HCT116 (cell line): ENCODE measurements around the gene PPP1R37. TPM values are rescaled to one million over a fixed set of nuclear protein-coding genes. Genes with fewer than 3 reads are reported as not detected.

Source experiments
- ATAC-seq: fragments of 200-7000 bp; cut with Tn5 transposase; 2 replicates; pipeline ENCODE4 v1.9.1; 2020; ENCODE audit warnings: mild to moderate bottlenecking, moderate library complexity
- BruUV-seq: library from RNA; stranded (reverse); fragments of 400-500 nt; replicated peaks from 2 replicates; lab custom pipeline; 2021; lab: Mats Ljungman, UMichigan
- CTCF ChIA-PET: fragments of 300-600 bp; sonication (Branson Sonifier 250); formaldehyde crosslinking; loops from one replicate; lab custom pipeline; 2021; ENCODE audit warnings: antibody characterized with exemption; lab: Charles Lee
- POLR2A ChIA-PET: fragments of 300-600, 350-600 bp; sonication (Branson Sonifier 250); formaldehyde crosslinking; loops from one replicate; lab custom pipeline; 2021; ENCODE audit warnings: antibody characterized with exemption; lab: Charles Lee
- RAD21 ChIA-PET, 2 experiments: fragments of 300-600 bp; sonication (Branson Sonifier 250); formaldehyde crosslinking; loops; one replicate each; lab custom pipeline; 2023; ENCODE audit warnings: low total read pairs in 2 of 2; ENCODE audit not compliant: uncharacterized antibody in 2 of 2, unreplicated experiment in 2 of 2, low non-redundant PET in 1 of 2; lab: Charles Lee
- DNase-seq: peaks from one replicate; pipeline ENCODE4 v3.0.0-alpha.2; 2010; ENCODE audit warnings: low read depth, low spot score
- H2AFZ ChIP-seq: fragments of 200-600 bp; shearing (Covaris generic), sonication (generic); 2 replicates; pipeline ENCODE4 v1.6.1; 2017; ENCODE audit warnings: low read depth, mixed run types, mixed read lengths, antibody characterized with exemption, low read length; ENCODE audit not compliant: poor library complexity, severe bottlenecking
- H3K27ac ChIP-seq: 2 replicates; pipeline ENCODE4 v1.5.1; 2012; ENCODE audit warnings: low read depth, low read length
- H3K27me3 ChIP-seq: fragments of 200-600 bp; sonication (generic); 2 replicates; pipeline ENCODE4 v1.6.1; 2016; ENCODE audit warnings: mixed run types, low read length, mixed read lengths; ENCODE audit not compliant: insufficient read depth
- H3K36me3 ChIP-seq, 2 experiments: fragments of 200-500 bp in 1 of 2; fragments of 200-600 bp in 1 of 2; sonication (Bioruptor generic) in 1 of 2; sonication (generic) in 1 of 2; 2 replicates each; pipeline versions ENCODE4 v1.5.1 to v1.6.1; 2014 to 2016; ENCODE audit warnings: low read length in 2 of 2, inconsistent platforms in 1 of 2, mixed read lengths in 1 of 2, mixed run types in 1 of 2; ENCODE audit not compliant: insufficient read depth in 2 of 2, control insufficient read depth in 1 of 2
- H3K4me1 ChIP-seq, 2 experiments: fragments of 200-600 bp in 1 of 2; sonication (generic) in 1 of 2; 2 replicates each; pipeline versions ENCODE4 v1.5.1 to v1.6.1; 2012 to 2017; ENCODE audit warnings: low read length in 2 of 2, inconsistent platforms in 1 of 2, mild to moderate bottlenecking in 1 of 2, mixed read lengths in 1 of 2, mixed run types in 1 of 2, moderate library complexity in 1 of 2; ENCODE audit not compliant: insufficient read depth in 2 of 2, control insufficient read depth in 1 of 2
- H3K4me2 ChIP-seq: fragments of 200-600 bp; sonication (generic); 2 replicates; pipeline ENCODE4 v1.6.1; 2017; ENCODE audit warnings: mixed run types, low read length, mixed read lengths
- H3K4me3 ChIP-seq, 2 experiments: fragments of 200-600 bp in 1 of 2; sonication (generic) in 1 of 2; replicated peaks in 1 of 2; 2 replicates each; pipeline ENCODE4 v1.5.1; 2011 to 2016; ENCODE audit warnings: low read length in 2 of 2, control low read depth in 1 of 2, low read depth in 1 of 2, mild to moderate bottlenecking in 1 of 2, mixed read lengths in 1 of 2, mixed run types in 1 of 2
- H3K79me2 ChIP-seq: fragments of 200-600 bp; sonication (generic); 2 replicates; pipeline ENCODE4 v1.6.1; 2017; ENCODE audit warnings: mild to moderate bottlenecking, mixed run types, low read length, moderate library complexity, mixed read lengths; ENCODE audit not compliant: insufficient read depth
- H3K9ac ChIP-seq: fragments of 200-600 bp; sonication (generic); 2 replicates; pipeline ENCODE4 v1.6.1; 2016; ENCODE audit warnings: low read length, mixed read lengths
- H3K9me2 ChIP-seq: fragments of 200-600 bp; sonication (generic), shearing (Covaris generic); 2 replicates; pipeline ENCODE4 v1.6.1; 2017; ENCODE audit warnings: mixed run types, mild to moderate bottlenecking, moderate library complexity; ENCODE audit not compliant: insufficient read depth
- H3K9me3 ChIP-seq, 2 experiments: fragments of 200-500 bp in 1 of 2; fragments of 200-600 bp in 1 of 2; sonication (Bioruptor generic) in 1 of 2; sonication (generic) in 1 of 2; 2 replicates each; pipeline ENCODE4 v1.6.1; 2014 to 2017; ENCODE audit warnings: low read length in 2 of 2, mixed read lengths in 2 of 2, inconsistent platforms in 1 of 2, low read depth in 1 of 2, mild to moderate bottlenecking in 1 of 2, mixed run types in 1 of 2, moderate library complexity in 1 of 2; ENCODE audit not compliant: control insufficient read depth in 1 of 2, insufficient read depth in 1 of 2
- H4K20me1 ChIP-seq: fragments of 200-600 bp; sonication (generic), shearing (Covaris generic); 2 replicates; pipeline ENCODE4 v1.6.1; 2017; ENCODE audit warnings: mixed run types, mild to moderate bottlenecking, moderate library complexity; ENCODE audit not compliant: insufficient read depth
- CBX3 ChIP-seq: IDR thresholded peaks from 2 replicates; pipeline ENCODE4 v1.6.1; 2012; ENCODE audit warnings: low read depth
- EGR1 ChIP-seq: IDR thresholded peaks from 2 replicates; pipeline ENCODE4 v1.6.1; 2012; ENCODE audit warnings: low read depth
- ELF1 ChIP-seq: IDR thresholded peaks from 2 replicates; pipeline ENCODE4 v1.6.1; 2012; ENCODE audit warnings: low read depth, borderline replicate concordance
- EZH2 ChIP-seq: fragments of 200-600 bp; sonication (generic); IDR thresholded peaks from 2 replicates; pipeline ENCODE4 v1.6.1; 2017; ENCODE audit warnings: antibody characterized with exemption, mixed run types
- EZH2phosphoT487 ChIP-seq: fragments of 200-600 bp; IDR thresholded peaks from 2 replicates; pipeline ENCODE4 v1.6.1; 2018; ENCODE audit warnings: antibody characterized with exemption, borderline replicate concordance
- JUND ChIP-seq: IDR thresholded peaks from 2 replicates; pipeline ENCODE4 v1.6.1; 2012
- POLR2A ChIP-seq: IDR thresholded peaks from 2 replicates; pipeline ENCODE4 v1.7.0; 2011; ENCODE audit warnings: borderline replicate concordance; ENCODE audit not compliant: insufficient read depth, insufficient read length; ENCODE audit errors: extremely low read depth
- SP1 ChIP-seq: IDR thresholded peaks from 2 replicates; pipeline ENCODE4 v1.6.1; 2012; ENCODE audit warnings: low read depth
- SRF ChIP-seq: IDR thresholded peaks from 2 replicates; pipeline ENCODE4 v1.6.1; 2012; ENCODE audit warnings: low read depth
- YY1 ChIP-seq: IDR thresholded peaks from 2 replicates; pipeline ENCODE4 v1.6.1; 2011; ENCODE audit warnings: low read length, low read depth, moderate library complexity, mild to moderate bottlenecking; ENCODE audit not compliant: insufficient replicate concordance; ENCODE audit errors: extremely low read depth
- ZFX ChIP-seq: fragments of 450-650 bp; IDR thresholded peaks from 2 replicates; pipeline ENCODE4 v1.6.1; 2017
- ZNF274 ChIP-seq: fragments of 200-500 bp; sonication (Bioruptor generic); IDR thresholded peaks from 2 replicates; pipeline ENCODE4 v1.6.1; 2014; ENCODE audit warnings: mild to moderate bottlenecking, low read depth, low read length, inconsistent platforms
- intact Hi-C: fragments of 100-400 bp; cut with micrococcal nuclease; formaldehyde crosslinking; loops from 2 replicates; pipeline ENCODE4 v1.10.0; 2022
- total RNA-seq: library from RNA; stranded (reverse); gene quantifications from one replicate; pipeline ENCODE4 v1.2.1, GENCODE V29; 2021; ENCODE audit not compliant: unreplicated experiment
- TF ChIP-seq, protein P1 (sequence below), 3 experiments: fragments of 200-600 bp in 1 of 3; sonication (generic) in 1 of 3; IDR thresholded peaks in 2 of 3; conservative IDR thresholded peaks in 1 of 3; 2 replicates each; pipeline ENCODE4 v1.5.1; 2012 to 2017; ENCODE audit warnings: low read depth in 2 of 3, low read length in 2 of 3, antibody characterized with exemption in 1 of 3, borderline replicate concordance in 1 of 3, control low read depth in 1 of 3, mild to moderate bottlenecking in 1 of 3, mixed read lengths in 1 of 3, mixed run types in 1 of 3, moderate library complexity in 1 of 3; ENCODE audit not compliant: insufficient read depth in 1 of 3

PPP1R37 gene
- total RNA-seq, 1 experiment from 2014 or later: 32.7 TPM

DNA sequence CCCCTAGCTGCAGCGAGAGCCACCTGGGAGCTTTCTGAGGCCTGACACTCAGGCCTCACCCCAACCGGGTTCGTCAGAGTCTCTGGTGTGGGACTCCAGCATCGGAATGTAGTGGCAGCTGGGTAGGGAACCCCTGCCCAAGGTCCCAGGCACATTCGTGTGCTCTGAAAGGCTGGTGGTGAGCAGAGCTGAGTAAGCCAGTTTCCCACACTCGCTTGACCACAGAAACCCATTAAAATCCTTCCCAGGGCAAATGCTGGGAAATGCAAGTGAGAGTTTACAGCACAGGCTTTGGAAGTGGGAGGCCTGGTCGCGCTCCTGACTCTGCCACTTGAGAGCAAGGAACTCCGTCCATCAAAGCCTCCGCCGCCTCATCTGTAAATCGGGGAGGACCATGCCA lies 80.8 kb downstream of the PPP1R37 start:
- no peak for TF ChIP-seq JUND
- no peak for TF ChIP-seq ZNF274
- no peak for TF ChIP-seq SRF
- TF ChIP-seq YY1: no peak
- TF ChIP-seq, protein P1, sequence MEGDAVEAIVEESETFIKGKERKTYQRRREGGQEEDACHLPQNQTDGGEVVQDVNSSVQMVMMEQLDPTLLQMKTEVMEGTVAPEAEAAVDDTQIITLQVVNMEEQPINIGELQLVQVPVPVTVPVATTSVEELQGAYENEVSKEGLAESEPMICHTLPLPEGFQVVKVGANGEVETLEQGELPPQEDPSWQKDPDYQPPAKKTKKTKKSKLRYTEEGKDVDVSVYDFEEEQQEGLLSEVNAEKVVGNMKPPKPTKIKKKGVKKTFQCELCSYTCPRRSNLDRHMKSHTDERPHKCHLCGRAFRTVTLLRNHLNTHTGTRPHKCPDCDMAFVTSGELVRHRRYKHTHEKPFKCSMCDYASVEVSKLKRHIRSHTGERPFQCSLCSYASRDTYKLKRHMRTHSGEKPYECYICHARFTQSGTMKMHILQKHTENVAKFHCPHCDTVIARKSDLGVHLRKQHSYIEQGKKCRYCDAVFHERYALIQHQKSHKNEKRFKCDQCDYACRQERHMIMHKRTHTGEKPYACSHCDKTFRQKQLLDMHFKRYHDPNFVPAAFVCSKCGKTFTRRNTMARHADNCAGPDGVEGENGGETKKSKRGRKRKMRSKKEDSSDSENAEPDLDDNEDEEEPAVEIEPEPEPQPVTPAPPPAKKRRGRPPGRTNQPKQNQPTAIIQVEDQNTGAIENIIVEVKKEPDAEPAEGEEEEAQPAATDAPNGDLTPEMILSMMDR (IDR thresholded peaks at IDR 0.05 in 2 of 3, conservative IDR thresholded peaks at IDR 0.05 in 1 of 3; ENCODE audit: borderline replicate concordance in 1 of 3, insufficient read depth in 1 of 3, low read depth in 2 of 3, low read length in 2 of 3): no peak
- no peak for TF ChIP-seq EGR1
- no peak for TF ChIP-seq EZH2phosphoT487
- no peak for TF ChIP-seq ELF1
- no peak for TF ChIP-seq CBX3
- no peak for TF ChIP-seq EZH2
- no peak for TF ChIP-seq ZFX
- no peak for TF ChIP-seq SP1
- TF ChIP-seq POLR2A: no peak
- no peak overlapping the region for H3K27ac ChIP-seq
- H3K9ac ChIP-seq: no peak overlapping the region
- RAD21 ChIA-PET: no interaction called here
- BruUV-seq: no TSS peak
- H3K36me3 ChIP-seq: no peaks in the 10 kb centered on the region
- H3K79me2 ChIP-seq: no peaks in the 10 kb centered on the region
- no peak overlapping the region for H3K4me2 ChIP-seq
- H4K20me1 ChIP-seq: no peaks in the 10 kb centered on the region
- H3K27me3 ChIP-seq: no peaks in the 10 kb centered on the region
- H2AFZ ChIP-seq: no peak overlapping the region
- no peak overlapping the region for H3K4me3 ChIP-seq
- no peaks in the 10 kb centered on the region for H3K9me2 ChIP-seq
- POLR2A ChIA-PET: no interaction called here
- H3K4me1 ChIP-seq: peaks cover 4 to 21% of the 10 kb centered on the region in 2 experiments; a peak in 1 of 4 replicates
- H3K9me3 ChIP-seq: no peaks in the 10 kb centered on the region
- no peak for ATAC-seq
- CTCF ChIA-PET: no interaction called here
- no peak for DNase-seq
- intact Hi-C loops: loop anchor here (10.0 kb wide), 1 partner anchor 79 kb away; the partner anchor contains the start of gene PPP1R37
